ENCODE data around the gene RAPGEF3. TPM values are rescaled to one million over a fixed set of nuclear protein-coding genes. Genes with fewer than 3 reads are reported as not detected.

The RAPGEF3 gene
- total and polyA plus RNA-seq, 2 donors (not counting 1 experiment from before 2014, with no cell fraction given): 1.8 to 5.2 TPM

DNA sequence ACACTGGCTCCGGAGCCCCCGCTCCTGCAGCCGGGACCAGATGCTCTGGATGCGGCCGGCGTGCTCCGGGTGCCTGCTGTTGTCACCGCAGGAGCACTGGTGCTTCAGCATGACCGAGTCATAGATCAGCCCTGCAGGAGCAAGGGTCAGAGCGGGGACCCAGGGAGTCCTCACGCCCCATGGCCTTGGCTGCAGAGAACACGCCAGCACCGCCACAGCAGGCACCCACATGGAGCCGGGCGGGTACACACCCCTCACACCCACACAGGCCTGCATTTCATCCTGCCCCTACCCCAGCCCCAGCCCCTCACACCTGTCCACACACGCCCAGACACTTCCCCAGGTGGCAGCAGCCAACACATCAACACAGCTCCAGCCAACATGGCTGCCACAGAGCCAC is 33.2 kb upstream of the RAPGEF3 start:
- Histone ChIP-seq H3K4me3 (ENCODE audit: control extremely low read depth in 1 of 5, extremely low read depth in 1 of 5, insufficient read depth in 1 of 5, low read depth in 2 of 5, low read length in 4 of 5) (no peak overlapping the region), H3K4me2 (replicated peaks; ENCODE audit: low read depth, low read length, poor library complexity, severe bottlenecking) (no peak overlapping the region), H3K27me3 (replicated peaks in 1 of 4; ENCODE audit: control extremely low read depth in 1 of 4, control insufficient read depth in 3 of 4, insufficient read depth in 4 of 4, low read length in 3 of 4) (no peaks in the 10 kb centered on the region), H3K4me1 (ENCODE audit: control insufficient read depth in 2 of 2, insufficient read depth in 2 of 2, low read length in 2 of 2) (no peaks in the 10 kb centered on the region), H3K9me3 (ENCODE audit: control extremely low read depth in 1 of 3, control insufficient read depth in 2 of 3, insufficient read depth in 1 of 3, low read length in 2 of 3) (no peaks in the 10 kb centered on the region), H3K27ac (ENCODE audit: low read length in 2 of 2) (no peak overlapping the region), H3K9ac (ENCODE audit: low read length) (no peak overlapping the region), H2AFZ (ENCODE audit: insufficient read depth, low read depth, low read length, poor library complexity, severe bottlenecking) (no peak overlapping the region), H3K36me3 (replicated peaks in 1 of 2; ENCODE audit: control extremely low read depth in 1 of 2, control insufficient read depth in 1 of 2, extremely low read depth in 1 of 2, insufficient read depth in 2 of 2, low read length in 1 of 2) (peaks cover under 1 to 94% of the 10 kb centered on the region in 2 experiments), H4K20me1 (ENCODE audit: control insufficient read depth, insufficient read depth, low read length, poor library complexity, severe bottlenecking) (peaks cover 17% of the 10 kb centered on the region), H3K79me2 (ENCODE audit: control insufficient read depth, insufficient read depth, low read length) (no peaks in the 10 kb centered on the region)
- CTCF ChIA-PET: interaction anchor here (1.0 to 38.8 kb wide), 5 partner anchors 13 to 49 kb away, joined by 3 to 1203 read pairs (median 8); no protein-coding TSS in a partner anchor
- Mint-ChIP-seq H3K9me3 (ENCODE audit: insufficient read depth) (no peaks in the 10 kb centered on the region), H3K4me3 (no peak overlapping the region), H3K27me3 (no peaks in the 10 kb centered on the region), H3K4me1 (no peaks in the 10 kb centered on the region), H3K27ac (no peak overlapping the region)
- 95% methylated on average over 16 of the region's 16 CpGs for WGBS (ENCODE audit: insufficient coverage)
- ATAC-seq (ENCODE audit: low read depth): no peak
- POLR2A ChIA-PET: no interaction called here
- intact Hi-C loops (cut with micrococcal nuclease): no loop called here
- TF ChIP-seq EZH2 (IDR thresholded peaks at IDR 0.05; ENCODE audit: borderline replicate concordance, insufficient read depth, low read depth, low read length, poor library complexity, severe bottlenecking): no peak
- TF ChIP-seq, protein P1, sequence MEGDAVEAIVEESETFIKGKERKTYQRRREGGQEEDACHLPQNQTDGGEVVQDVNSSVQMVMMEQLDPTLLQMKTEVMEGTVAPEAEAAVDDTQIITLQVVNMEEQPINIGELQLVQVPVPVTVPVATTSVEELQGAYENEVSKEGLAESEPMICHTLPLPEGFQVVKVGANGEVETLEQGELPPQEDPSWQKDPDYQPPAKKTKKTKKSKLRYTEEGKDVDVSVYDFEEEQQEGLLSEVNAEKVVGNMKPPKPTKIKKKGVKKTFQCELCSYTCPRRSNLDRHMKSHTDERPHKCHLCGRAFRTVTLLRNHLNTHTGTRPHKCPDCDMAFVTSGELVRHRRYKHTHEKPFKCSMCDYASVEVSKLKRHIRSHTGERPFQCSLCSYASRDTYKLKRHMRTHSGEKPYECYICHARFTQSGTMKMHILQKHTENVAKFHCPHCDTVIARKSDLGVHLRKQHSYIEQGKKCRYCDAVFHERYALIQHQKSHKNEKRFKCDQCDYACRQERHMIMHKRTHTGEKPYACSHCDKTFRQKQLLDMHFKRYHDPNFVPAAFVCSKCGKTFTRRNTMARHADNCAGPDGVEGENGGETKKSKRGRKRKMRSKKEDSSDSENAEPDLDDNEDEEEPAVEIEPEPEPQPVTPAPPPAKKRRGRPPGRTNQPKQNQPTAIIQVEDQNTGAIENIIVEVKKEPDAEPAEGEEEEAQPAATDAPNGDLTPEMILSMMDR (IDR thresholded peaks at IDR 0.05): no peak
- DNase-seq: no peak

DNA sequence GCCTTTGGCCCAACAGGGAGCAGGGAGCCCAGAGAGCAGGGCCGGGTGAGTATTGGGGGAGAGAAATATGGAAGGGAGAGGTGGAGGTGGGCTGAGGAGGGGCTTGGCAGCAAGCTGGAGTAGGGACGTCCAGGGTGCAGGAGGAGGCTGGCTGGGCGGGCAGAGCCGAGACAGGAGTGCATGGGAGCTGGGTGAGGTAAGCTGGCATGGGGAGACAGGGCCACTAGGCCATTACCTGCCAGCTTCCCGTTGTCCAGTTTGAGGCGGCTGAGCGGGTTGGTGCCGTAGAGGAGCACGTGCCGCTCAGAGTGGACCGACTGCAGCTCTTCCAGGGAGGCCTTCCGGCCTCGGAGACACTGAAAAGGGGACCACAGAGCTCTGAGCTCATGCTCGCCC is 32.7 kb upstream of the RAPGEF3 start:
- intact Hi-C loops (cut with micrococcal nuclease): no loop called here
- Histone ChIP-seq H3K9me3 (ENCODE audit: control extremely low read depth in 1 of 3, control insufficient read depth in 2 of 3, insufficient read depth in 1 of 3, low read length in 2 of 3) (no peaks in the 10 kb centered on the region), H3K36me3 (replicated peaks in 1 of 2; ENCODE audit: control extremely low read depth in 1 of 2, control insufficient read depth in 1 of 2, extremely low read depth in 1 of 2, insufficient read depth in 2 of 2, low read length in 1 of 2) (peaks cover 2 to 94% of the 10 kb centered on the region in 2 experiments), H4K20me1 (ENCODE audit: control insufficient read depth, insufficient read depth, low read length, poor library complexity, severe bottlenecking) (peaks cover 17% of the 10 kb centered on the region), H3K4me2 (replicated peaks; ENCODE audit: low read depth, low read length, poor library complexity, severe bottlenecking) (no peak overlapping the region), H3K27me3 (replicated peaks in 1 of 4; ENCODE audit: control extremely low read depth in 1 of 4, control insufficient read depth in 3 of 4, insufficient read depth in 4 of 4, low read length in 3 of 4) (no peaks in the 10 kb centered on the region), H3K4me3 (ENCODE audit: control extremely low read depth in 1 of 5, extremely low read depth in 1 of 5, insufficient read depth in 1 of 5, low read depth in 2 of 5, low read length in 4 of 5) (no peak overlapping the region), H3K79me2 (ENCODE audit: control insufficient read depth, insufficient read depth, low read length) (no peaks in the 10 kb centered on the region), H3K27ac (ENCODE audit: low read length in 2 of 2) (no peak overlapping the region), H3K4me1 (ENCODE audit: control insufficient read depth in 2 of 2, insufficient read depth in 2 of 2, low read length in 2 of 2) (no peaks in the 10 kb centered on the region), H2AFZ (ENCODE audit: insufficient read depth, low read depth, low read length, poor library complexity, severe bottlenecking) (no peak overlapping the region), H3K9ac (ENCODE audit: low read length) (no peak overlapping the region)
- H3K9me3 Mint-ChIP-seq (ENCODE audit: insufficient read depth): no peaks in the 10 kb centered on the region
- H3K27me3 Mint-ChIP-seq: no peaks in the 10 kb centered on the region
- no peak for TF ChIP-seq EZH2 (IDR thresholded peaks at IDR 0.05; ENCODE audit: borderline replicate concordance, insufficient read depth, low read depth, low read length, poor library complexity, severe bottlenecking)
- TF ChIP-seq, protein P1 (IDR thresholded peaks at IDR 0.05): no peak
- POLR2A ChIA-PET: no interaction called here
- H3K27ac Mint-ChIP-seq: no peak overlapping the region
- ATAC-seq (ENCODE audit: low read depth): no peak
- WGBS (ENCODE audit: insufficient coverage): 100% methylated on average over 14 of the region's 14 CpGs
- no peak overlapping the region for H3K4me3 Mint-ChIP-seq
- CTCF ChIA-PET: interaction anchor here (1.8 to 38.8 kb wide), 5 partner anchors 10 to 50 kb away, joined by 4 to 1203 read pairs (median 8); no protein-coding TSS in a partner anchor
- no peak for DNase-seq
- no peaks in the 10 kb centered on the region for H3K4me1 Mint-ChIP-seq
